Stimulated activated CD8-positive, alpha-beta memory T cell treated with anti-CD3 and anti-CD28 coated beads, Interleukin-15, amount 100 ng/mL, for 4 hours (primary cell): ENCODE measurements around the gene IL23A.
"Not testable (repeated sequence)": the region's sequence is repeated elsewhere in the genome, so short reads cannot be mapped to it uniquely, and the experiment has no call there.

Experiments used
- DNase-seq, 2 donors: peaks; one replicate each; pipeline ENCODE4 v3.0.0-alpha.2; 2020; ENCODE audit warnings: low read depth in 2 of 2

IL23A gene

GRCh38 chr12:56338308-56339157 is at the start of gene IL23A:
Gene IL23A (plus strand): TSS chr12:56338884. CDS start chr12:56339045, 161 bp downstream.
- DNase-seq: peak; percentile 67 to 88

GRCh38 chr12:56293795-56294194 is 44.9 kb upstream of the IL23A start:
- DNase-seq: no peak

- DNase-seq: no peak
Measured at GRCh38 chr12:56296295-56296694, 42.4 kb upstream of the IL23A start.

GRCh38 chr12:56297400-56297799 is 41.3 kb upstream of the IL23A start:
- no peak for DNase-seq

GRCh38 chr12:56298828-56299227 is 39.9 kb upstream of the IL23A start:
- no peak for DNase-seq

GRCh38 chr12:56299308-56299852 is 39.3 kb upstream of the IL23A start:
- no peak for DNase-seq

- peak; percentile 96 to 98 for DNase-seq
Measured at GRCh38 chr12:56299853-56300643, 38.6 kb upstream of the IL23A start, which contains the start of gene CS. Gene CS (minus strand): TSS chr12:56300330. CDS start chr12:56300201, 129 bp downstream.

- no peak for DNase-seq
Measured at GRCh38 chr12:56300644-56301464, 37.8 kb upstream of the IL23A start.

- no peak for DNase-seq
Measured at GRCh38 chr12:56304276-56304675, 34.4 kb upstream of the IL23A start.

GRCh38 chr12:56304872-56305590 is 33.7 kb upstream of the IL23A start:
- DNase-seq: no peak

- DNase-seq: no peak
Measured at GRCh38 chr12:56307221-56307965, 31.3 kb upstream of the IL23A start.

GRCh38 chr12:56308714-56309113 is 30.0 kb upstream of the IL23A start:
- DNase-seq: no peak

GRCh38 chr12:56311003-56311402 is 27.7 kb upstream of the IL23A start:
- no peak for DNase-seq

- DNase-seq: no peak
Measured at GRCh38 chr12:56315249-56315621, 23.4 kb upstream of the IL23A start.

GRCh38 chr12:56315622-56316473 is 22.8 kb upstream of the IL23A start, which contains the start of gene CNPY2:
Gene CNPY2 (minus strand): TSS chr12:56315988. CDS start chr12:56315217, 771 bp downstream.
- peak; percentile 86 to 91 for DNase-seq

GRCh38 chr12:56317675-56318074 is 21.0 kb upstream of the IL23A start:
- no peak for DNase-seq

- no peak for DNase-seq
Measured at GRCh38 chr12:56321027-56321426, 17.7 kb upstream of the IL23A start.

GRCh38 chr12:56321610-56322009 is 17.1 kb upstream of the IL23A start:
- not testable (repeated sequence) for DNase-seq

GRCh38 chr12:56324206-56324605 is 14.5 kb upstream of the IL23A start:
- no peak for DNase-seq
